Measurements from ENCODE around the gene MYO15B.
A peak's percentile ranks its signal among the peaks of the same experiment; 100 is the strongest.

The MYO15B gene

DNA sequence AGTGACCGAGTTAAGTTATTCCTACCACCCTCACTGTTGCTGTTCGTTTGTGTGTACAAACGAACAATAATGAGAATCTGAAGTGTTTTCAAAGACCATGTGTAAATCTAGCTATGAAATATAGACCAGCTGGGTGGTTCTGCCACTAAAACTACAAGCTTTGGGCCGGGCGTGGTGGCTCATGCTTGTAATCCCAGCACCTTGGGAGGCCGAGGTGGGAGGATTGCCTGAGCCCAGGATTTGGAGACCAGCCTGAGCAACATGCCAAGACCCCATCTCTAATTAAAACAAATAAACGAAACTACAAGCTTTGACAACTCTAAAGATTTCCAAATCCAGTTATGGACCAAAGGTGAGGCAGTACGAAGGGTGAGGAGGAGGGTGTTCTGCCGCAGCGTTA is 78.4 kb downstream of the MYO15B start:
- DNase-seq (ENCODE audit: low read depth, low spot score), result no peak

DNA sequence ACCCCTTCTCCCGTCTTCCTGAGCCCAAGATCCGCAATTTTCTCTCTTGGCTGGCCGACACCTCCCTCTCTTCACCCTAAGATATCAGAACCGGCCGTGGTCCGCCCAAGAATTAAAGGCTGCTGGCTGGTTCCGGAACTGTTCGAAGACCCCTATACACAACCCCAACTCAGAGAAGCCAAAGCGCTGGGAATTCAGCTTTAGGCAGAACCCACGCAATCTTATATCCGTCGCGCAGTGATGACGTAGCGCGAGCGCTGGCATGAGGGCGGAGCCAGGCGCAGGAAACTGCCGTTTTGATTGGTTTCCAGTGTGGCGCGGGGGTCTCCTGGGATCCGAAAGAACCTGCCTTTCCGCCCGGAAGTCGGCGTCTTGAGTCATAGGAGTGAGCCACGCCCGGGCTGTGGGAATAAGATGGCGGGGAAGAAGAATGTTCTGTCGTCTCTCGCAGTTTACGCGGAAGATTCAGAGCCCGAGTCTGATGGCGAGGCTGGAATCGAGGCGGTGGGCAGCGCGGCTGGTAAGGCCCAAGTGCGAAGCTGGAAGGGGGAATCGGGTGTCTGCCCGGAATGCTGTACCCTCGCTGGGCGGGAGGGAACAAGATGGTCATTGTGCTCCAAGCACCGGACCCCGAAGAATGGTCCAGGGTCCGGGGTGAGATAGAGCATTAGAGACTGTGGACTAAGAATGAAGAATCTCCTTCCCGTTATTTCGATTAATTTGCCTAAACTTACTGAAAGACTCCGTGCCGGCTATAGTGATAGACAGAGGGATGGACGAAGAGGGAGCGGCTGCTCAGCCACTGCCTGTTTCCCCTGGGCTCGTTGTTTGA is 79.6 kb downstream of the MYO15B start, which contains the start of the genes RECQL5 and SAP30BP:
Gene RECQL5, minus strand, starts transcription at position 196 of the 832 bp plus-strand sequence. CDS start 597 bp downstream, outside the sequence.
Gene SAP30BP, plus strand, starts transcription at position 380 of the 832 bp plus-strand sequence. Its CDS starts 35 bp downstream, at position 415.
- peak; percentile 98 for DNase-seq (ENCODE audit: low read depth, low spot score)

DNA sequence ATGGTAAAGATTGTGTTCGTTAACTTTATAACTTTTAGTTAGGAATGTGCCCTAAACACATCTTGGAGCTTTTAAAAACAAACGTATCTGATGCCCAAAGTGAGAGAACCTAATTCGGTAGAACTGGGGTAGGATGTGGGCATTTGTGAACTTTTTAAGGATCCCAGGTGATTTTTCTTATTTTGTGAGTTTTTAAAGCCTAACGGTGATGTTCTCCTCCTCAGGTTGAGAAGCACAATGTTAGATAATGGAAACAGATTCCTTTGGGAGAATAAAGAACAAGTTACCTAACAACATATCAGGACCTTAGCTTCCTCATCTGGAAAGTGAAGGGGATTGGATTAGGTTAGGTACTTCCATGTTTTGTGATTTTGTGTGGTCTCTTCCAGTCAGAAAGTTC is 80.2 kb downstream of the MYO15B start:
- no peak for DNase-seq (ENCODE audit: low read depth, low spot score)

DNA sequence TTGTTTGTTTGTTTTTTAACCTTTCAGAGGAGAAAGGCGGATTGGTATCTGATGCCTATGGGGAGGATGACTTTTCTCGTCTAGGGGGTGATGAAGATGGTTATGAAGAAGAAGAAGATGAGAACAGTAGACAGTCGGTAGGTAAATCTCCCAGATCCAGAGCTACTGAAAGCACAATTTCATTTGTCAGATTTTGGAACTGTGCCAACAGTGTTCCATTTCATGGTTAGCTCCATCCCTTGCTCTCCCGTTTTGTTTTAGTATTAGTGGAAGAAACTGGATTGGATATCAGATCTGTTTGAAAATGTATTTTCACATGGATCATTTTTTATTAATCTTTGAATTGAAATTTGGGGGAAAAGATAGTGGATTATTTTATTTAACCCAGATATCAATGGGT is 80.9 kb downstream of the MYO15B start:
- no peak for DNase-seq (ENCODE audit: low read depth, low spot score)

DNA sequence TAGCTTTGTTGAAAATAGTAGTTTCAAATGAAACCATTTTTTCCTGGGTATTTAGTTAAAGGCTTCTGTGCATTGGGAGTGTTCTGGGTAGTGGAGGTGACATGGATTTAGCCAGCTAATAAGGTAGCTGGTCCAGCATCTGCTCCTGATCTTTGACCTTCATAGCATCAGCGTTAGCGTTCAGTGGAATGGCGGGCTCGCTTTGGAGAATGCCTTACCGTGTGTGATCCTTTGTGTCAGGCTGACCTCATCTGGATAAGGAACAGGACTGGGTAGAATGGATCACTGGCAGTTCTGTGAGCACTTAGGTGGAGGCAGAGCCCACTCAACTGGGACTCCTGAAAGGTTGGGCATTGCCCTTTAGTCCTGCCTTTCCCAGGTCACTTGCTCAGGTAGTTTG is 83.3 kb downstream of the MYO15B start:
- no peak for DNase-seq (ENCODE audit: low read depth, low spot score)

DNA sequence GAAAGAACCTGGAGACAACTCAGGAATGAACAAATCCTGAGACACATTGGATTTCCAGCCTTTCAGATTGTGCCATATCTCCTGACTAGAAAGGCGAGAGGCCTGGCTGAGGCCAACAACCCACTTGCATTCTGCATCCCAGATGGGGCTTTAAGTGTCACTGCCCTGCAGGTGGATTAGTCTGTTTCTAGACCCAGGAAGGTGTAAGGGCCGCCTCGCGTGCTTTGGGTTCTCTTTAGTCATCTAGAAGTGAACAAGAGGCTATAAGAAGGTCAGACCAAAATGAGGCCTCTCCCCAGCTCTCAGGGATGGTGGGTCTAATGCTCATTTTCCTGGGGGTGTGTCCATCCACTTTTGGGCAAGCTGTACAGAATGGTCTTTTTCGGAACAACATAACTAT is 84.4 kb downstream of the MYO15B start:
- no peak for DNase-seq (ENCODE audit: low read depth, low spot score)

DNA sequence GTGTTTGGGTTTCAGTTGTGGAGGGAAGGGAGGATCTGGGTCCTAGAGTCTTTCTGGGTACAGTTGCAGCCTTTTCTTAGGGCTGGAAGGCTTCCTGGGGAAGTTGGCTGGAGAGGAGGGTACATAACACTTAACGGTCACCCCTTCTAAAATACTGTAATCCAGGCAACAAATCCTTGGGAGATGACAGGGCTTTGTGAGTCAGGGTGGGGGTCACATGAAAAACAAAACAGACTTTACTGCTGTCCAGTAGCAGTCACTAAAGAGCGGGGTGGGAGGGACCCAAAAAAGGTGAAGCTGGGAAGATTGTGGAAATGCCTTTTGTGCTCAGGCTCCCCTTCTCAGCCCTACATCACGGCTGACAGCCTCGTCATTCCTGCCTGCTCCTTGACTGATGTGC is 85.9 kb downstream of the MYO15B start:
- DNase-seq (ENCODE audit: low read depth, low spot score), result no peak

Measured in activated CD4-positive, CD25-positive, alpha-beta regulatory T cell treated with anti-CD3 and anti-CD28 coated beads, Interleukin-2, amount 50 U/mL, for 16 hours (primary cell).